WTC11 (cell line): ENCODE results near the gene TMBIM6. TPM values are rescaled to one million over a fixed set of nuclear protein-coding genes. Genes with fewer than 3 reads are reported as not detected.

ENCODE experiments used
- ATAC-seq: fragments of 200-7000 bp; cut with Tn5 transposase; 2 replicates; pipeline ENCODE4 v1.10.0; 2021; ENCODE audit warnings: mild to moderate bottlenecking, moderate library complexity
- CTCF ChIA-PET: fragments of 300-600 bp; sonication (Branson Sonifier 250); formaldehyde crosslinking; loops from one replicate; lab custom pipeline; 2021; ENCODE audit warnings: antibody characterized with exemption; lab: Charles Lee
- POLR2A ChIA-PET: fragments of 350-600 bp; sonication (Branson Sonifier 250); formaldehyde crosslinking; loops from one replicate; lab custom pipeline; 2021; ENCODE audit warnings: antibody characterized with exemption; lab: Charles Lee
- DNase-seq: peaks from one replicate; pipeline ENCODE4 v3.0.0; 2021; ENCODE audit warnings: low spot score
- H3K27ac Mint-ChIP-seq: 2 replicates; pipeline ENCODE4 v1.8.0; 2021; ENCODE audit warnings: mixed read lengths
- H3K27me3 Mint-ChIP-seq: 2 replicates; pipeline ENCODE4 v1.8.0; 2021; ENCODE audit warnings: low read depth, mild to moderate bottlenecking, moderate library complexity, mixed read lengths
- H3K36me3 Mint-ChIP-seq: 2 replicates; pipeline ENCODE4 v1.8.0; 2021; ENCODE audit warnings: mixed read lengths
- H3K4me1 Mint-ChIP-seq: 2 replicates; pipeline ENCODE4 v1.8.0; 2022; ENCODE audit warnings: mixed read lengths
- H3K4me3 Mint-ChIP-seq: 2 replicates; pipeline ENCODE4 v1.8.0; 2021; ENCODE audit warnings: mild to moderate bottlenecking, moderate library complexity, mixed read lengths
- H3K9me3 Mint-ChIP-seq: 2 replicates; pipeline ENCODE4 v1.8.0; 2021; ENCODE audit warnings: mixed read lengths
- ATF3 ChIP-seq: sonication (generic); formaldehyde crosslinking; conservative IDR thresholded peaks from 2 replicates; pipeline ENCODE4 v1.8.1; 2022; ENCODE audit warnings: mild to moderate bottlenecking, missing genetic modification reagents
- CDX4 ChIP-seq: fragments of 250-450 bp; sonication (Bioruptor Pico); IDR thresholded peaks from 2 replicates; pipeline ENCODE4 v1.9.0; 2021; ENCODE audit warnings: moderate library complexity, mild to moderate bottlenecking, inconsistent platforms, borderline replicate concordance
- CTCF ChIP-seq: fragments of 200-600 bp; IDR thresholded peaks from 2 replicates; pipeline ENCODE4 v1.8.0; 2022; ENCODE audit warnings: antibody characterized with exemption
- E2F1 ChIP-seq: sonication (generic); formaldehyde crosslinking; IDR thresholded peaks from 2 replicates; pipeline ENCODE4 v1.8.0; 2022; ENCODE audit warnings: mild to moderate bottlenecking, missing genetic modification reagents
- E2F4 ChIP-seq: sonication (generic); formaldehyde crosslinking; IDR thresholded peaks from 2 replicates; pipeline ENCODE4 v1.8.1; 2022; ENCODE audit warnings: low read depth, mild to moderate bottlenecking, moderate library complexity, missing genetic modification reagents, borderline replicate concordance
- ELF4 ChIP-seq: sonication (generic); formaldehyde crosslinking; IDR thresholded peaks from 2 replicates; pipeline ENCODE4 v1.8.1; 2022; ENCODE audit warnings: low read depth, mild to moderate bottlenecking, moderate library complexity, missing genetic modification reagents
- EMX1 ChIP-seq: fragments of 250-450 bp; sonication (Bioruptor Pico); IDR thresholded peaks from 2 replicates; pipeline ENCODE4 v1.8.0; 2021; ENCODE audit warnings: mild to moderate bottlenecking
- ERG ChIP-seq: fragments of 250-450 bp; sonication (Bioruptor Pico); IDR thresholded peaks from 2 replicates; pipeline ENCODE4 v1.8.0; 2021; ENCODE audit warnings: mild to moderate bottlenecking
- FOXK1 ChIP-seq: sonication (generic); formaldehyde crosslinking; IDR thresholded peaks from 2 replicates; pipeline ENCODE4 v1.8.0; 2022; ENCODE audit warnings: mild to moderate bottlenecking, moderate library complexity, missing genetic modification reagents
- GTF2I ChIP-seq: fragments of 250-450 bp; sonication (Bioruptor Pico); conservative IDR thresholded peaks from 2 replicates; pipeline ENCODE4 v1.4.0; 2021; ENCODE audit warnings: mild to moderate bottlenecking
- HMGA2 ChIP-seq: fragments of 250-450 bp; sonication (Bioruptor Pico); IDR thresholded peaks from 2 replicates; pipeline ENCODE4 v1.4.0; 2021; ENCODE audit warnings: mild to moderate bottlenecking, moderate library complexity
- KAT7 ChIP-seq: sonication (generic); formaldehyde crosslinking; IDR thresholded peaks from 2 replicates; pipeline ENCODE4 v1.8.1; 2023; ENCODE audit warnings: missing genetic modification reagents, mild to moderate bottlenecking, borderline replicate concordance
- MXD4 ChIP-seq: fragments of 250-450 bp; sonication (Bioruptor Pico); IDR thresholded peaks from 2 replicates; pipeline ENCODE4 v1.8.0; 2021; ENCODE audit warnings: mild to moderate bottlenecking, moderate library complexity, borderline replicate concordance
- MYBL2 ChIP-seq: sonication (generic); formaldehyde crosslinking; IDR thresholded peaks from 2 replicates; pipeline ENCODE4 v1.8.1; 2023; ENCODE audit warnings: mild to moderate bottlenecking, moderate library complexity, missing genetic modification reagents
- NR2C2 ChIP-seq: sonication (generic); formaldehyde crosslinking; IDR thresholded peaks from 2 replicates; pipeline ENCODE4 v1.8.0; 2022; ENCODE audit warnings: mild to moderate bottlenecking, missing genetic modification reagents
- SMAD3 ChIP-seq: sonication (generic); formaldehyde crosslinking; IDR thresholded peaks from 2 replicates; pipeline ENCODE4 v1.8.0; 2022; ENCODE audit warnings: missing genetic modification reagents, mild to moderate bottlenecking, borderline replicate concordance
- TEAD1 ChIP-seq: sonication (generic); formaldehyde crosslinking; IDR thresholded peaks from 2 replicates; pipeline ENCODE4 v1.8.0; 2022; ENCODE audit warnings: mild to moderate bottlenecking, missing genetic modification reagents
- TEAD4 ChIP-seq: sonication (generic); formaldehyde crosslinking; IDR thresholded peaks from 2 replicates; pipeline ENCODE4 v1.8.0; 2022; ENCODE audit warnings: mild to moderate bottlenecking, missing genetic modification reagents
- ZMAT4 ChIP-seq: fragments of 250-450 bp; sonication (Bioruptor Pico); IDR thresholded peaks from 2 replicates; pipeline ENCODE4 v1.9.0; 2021; ENCODE audit warnings: mild to moderate bottlenecking
- ZNF219 ChIP-seq: sonication (generic); formaldehyde crosslinking; IDR thresholded peaks from 2 replicates; pipeline ENCODE4 v1.8.0; 2023; ENCODE audit warnings: missing genetic modification reagents, mild to moderate bottlenecking, borderline replicate concordance
- ZNF232 ChIP-seq: sonication (generic); formaldehyde crosslinking; IDR thresholded peaks from 2 replicates; pipeline ENCODE4 v1.8.0; 2022; ENCODE audit warnings: mild to moderate bottlenecking, missing genetic modification reagents
- ZSCAN18 ChIP-seq: fragments of 250-450 bp; sonication (Bioruptor Pico); IDR thresholded peaks from 2 replicates; pipeline ENCODE4 v2.1.2; 2022; ENCODE audit warnings: mild to moderate bottlenecking, moderate library complexity
- total RNA-seq: library from RNA; stranded (reverse); gene quantifications from 3 replicates; pipeline ENCODE4 v1.2.3, GENCODE V29; 2021

The TMBIM6 gene
- total RNA-seq, 1 experiment from 2014 or later, result 402 TPM

GRCh38 chr12:49806321-49806813 is 65.0 kb downstream of the TMBIM6 start:
- Mint-ChIP-seq H3K27ac (no peak overlapping the region), H3K4me3 (no peak overlapping the region), H3K9me3 (no peaks in the 10 kb centered on the region), H3K36me3 (peaks cover 7% of the 10 kb centered on the region; the same call in 1 of the 2 replicates), H3K27me3 (no peaks in the 10 kb centered on the region), H3K4me1 (peaks cover 35% of the 10 kb centered on the region)
- no peak for ATAC-seq
- ChIA-PET POLR2A (no interaction called here), CTCF (no interaction called here)
- DNase-seq, result no peak
- TF ChIP-seq ATF3 (CRISPR knock-in tag), result no peak
- no peak for TF ChIP-seq TEAD1 (CRISPR knock-in tag)
- TF ChIP-seq E2F1, result no peak
- TF ChIP-seq ELF4, result no peak
- no peak for TF ChIP-seq ERG
- TF ChIP-seq KAT7 (CRISPR knock-in tag), result no peak
- no peak for TF ChIP-seq CTCF
- TF ChIP-seq EMX1 (CRISPR knock-in tag), result no peak
- TF ChIP-seq E2F4, result no peak
- no peak for TF ChIP-seq SMAD3
- TF ChIP-seq GTF2I, result no peak
- TF ChIP-seq NR2C2 (CRISPR knock-in tag), result no peak
- no peak for TF ChIP-seq FOXK1 (CRISPR knock-in tag)
- no peak for TF ChIP-seq TEAD4
- TF ChIP-seq ZNF232 (CRISPR knock-in tag), result no peak
- TF ChIP-seq CDX4 (CRISPR knock-in tag), result no peak
- no peak for TF ChIP-seq ZSCAN18 (CRISPR knock-in tag)

- CTCF ChIA-PET, result no interaction called here
- H3K36me3 Mint-ChIP-seq, result peaks cover 3% of the 10 kb centered on the region; the same call in 1 of the 2 replicates
Measured at GRCh38 chr12:49806877-49807276, 65.5 kb downstream of the TMBIM6 start.

More at GRCh38 chr12:49806877-49807276, 65.5 kb downstream of the TMBIM6 start:
- Mint-ChIP-seq H3K9me3 (no peaks in the 10 kb centered on the region), H3K4me1 (peaks cover 40% of the 10 kb centered on the region), H3K4me3 (no peak overlapping the region), H3K27me3 (no peaks in the 10 kb centered on the region), H3K27ac (no peak overlapping the region)
- TF ChIP-seq MYBL2 (CRISPR knock-in tag), result no peak
- no peak for TF ChIP-seq ZNF232 (CRISPR knock-in tag)
- TF ChIP-seq E2F4, result no peak
- TF ChIP-seq ZMAT4 (CRISPR knock-in tag), result no peak
- TF ChIP-seq MXD4 (CRISPR knock-in tag), result no peak
- TF ChIP-seq ZNF219 (CRISPR knock-in tag), result no peak
- no peak for TF ChIP-seq HMGA2
- POLR2A ChIA-PET, result no interaction called here
- DNase-seq, result no peak
- no peak for ATAC-seq
